Measurements from ENCODE around the gene APBB2.
A peak's percentile ranks its signal among the peaks of the same experiment; 100 is the strongest.
"Not testable (repeated sequence)": the region's sequence is repeated elsewhere in the genome, so short reads cannot be mapped to it uniquely, and the experiment has no call there.

APBB2 gene

DNA sequence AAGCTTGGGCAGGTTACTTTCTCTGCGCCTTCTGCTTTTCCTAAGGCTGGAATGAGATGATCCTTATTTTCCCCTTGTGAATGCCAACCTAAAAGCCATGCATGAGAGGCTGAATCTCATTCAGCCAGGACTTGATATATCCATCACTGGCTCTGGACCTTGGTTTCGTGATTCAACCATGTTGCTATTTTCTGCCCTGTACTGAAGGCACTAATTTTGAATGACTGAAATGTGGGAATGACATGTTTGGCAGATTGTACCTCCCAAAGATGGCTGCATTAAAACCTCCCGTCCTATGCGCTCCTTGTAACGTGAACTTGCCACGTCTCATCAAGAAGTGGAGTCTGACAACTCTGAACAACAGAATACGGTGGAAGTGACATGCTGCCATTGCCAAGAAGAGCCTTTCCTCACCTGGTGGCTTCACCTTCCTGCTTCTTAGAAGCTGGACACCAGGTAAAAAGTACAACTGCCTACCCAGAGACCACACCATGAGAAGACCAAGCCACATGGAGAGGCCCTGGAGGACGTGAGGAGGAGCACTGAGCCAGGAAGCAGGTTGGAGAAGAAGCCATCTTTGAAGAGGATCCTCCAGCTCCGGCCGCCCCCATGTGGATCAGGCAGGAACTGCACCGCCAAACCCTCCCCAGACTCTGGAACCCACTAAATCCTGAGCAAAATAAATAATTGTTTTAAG is 290.1 kb downstream of the APBB2 start:
- peak; percentile 18 for DNase-seq

DNA sequence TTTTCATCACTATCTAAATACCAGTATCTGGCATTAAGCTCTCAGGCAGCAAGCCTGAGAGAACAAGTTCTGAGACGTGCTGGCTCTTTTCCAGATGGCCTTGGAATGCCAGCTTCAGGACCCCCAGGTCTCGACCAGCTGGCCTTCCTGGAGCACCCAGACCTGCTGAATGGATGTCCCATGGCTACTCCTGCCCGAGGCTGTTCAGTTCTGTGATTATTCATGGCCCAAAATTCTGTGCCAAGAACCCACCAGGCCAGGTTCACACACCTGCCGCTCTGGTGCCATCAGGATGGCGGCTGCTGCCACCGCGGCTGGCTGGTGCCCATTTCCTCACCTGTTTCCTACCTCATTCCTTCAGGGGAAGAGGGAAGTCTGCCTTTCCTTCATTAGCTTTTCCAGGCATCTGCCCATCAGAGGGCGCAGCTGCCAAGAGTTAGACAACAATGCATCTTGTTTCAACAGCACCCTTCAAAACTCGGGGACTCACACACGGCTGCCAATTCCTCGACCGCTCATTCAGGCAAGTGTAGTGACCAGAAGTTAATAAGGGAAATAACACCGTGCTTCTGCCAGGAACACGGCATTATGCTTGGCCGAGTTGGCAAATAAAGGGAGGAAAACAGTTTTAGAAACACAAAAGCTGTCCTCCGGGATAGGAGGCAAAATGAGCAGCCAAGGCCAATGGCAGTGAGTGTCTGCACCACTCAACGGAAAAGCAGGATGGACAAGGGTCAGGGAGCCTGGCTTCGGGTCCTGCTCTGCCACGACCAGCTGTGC is 290.8 kb downstream of the APBB2 start:
- no peak for DNase-seq

DNA sequence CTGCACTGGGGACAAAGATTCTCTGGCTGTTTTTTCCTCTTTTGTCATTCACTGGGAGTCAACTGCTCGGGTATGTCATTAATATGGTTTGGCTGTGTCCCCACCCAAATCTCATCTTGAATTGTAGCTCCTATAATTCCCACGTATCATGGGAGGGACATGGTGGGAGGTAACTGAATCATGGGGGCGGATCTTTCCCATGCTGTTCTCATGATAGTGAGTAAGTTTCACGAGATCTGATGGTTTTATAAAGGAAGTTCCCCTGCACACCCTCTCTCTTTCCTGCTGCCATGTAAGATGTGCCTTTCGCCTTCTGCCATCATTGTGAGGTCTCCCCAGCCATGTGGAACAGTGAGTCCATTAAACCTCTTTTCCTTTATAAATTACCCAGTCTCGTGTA is 294.4 kb downstream of the APBB2 start:
- DNase-seq, result not testable (repeated sequence)

DNA sequence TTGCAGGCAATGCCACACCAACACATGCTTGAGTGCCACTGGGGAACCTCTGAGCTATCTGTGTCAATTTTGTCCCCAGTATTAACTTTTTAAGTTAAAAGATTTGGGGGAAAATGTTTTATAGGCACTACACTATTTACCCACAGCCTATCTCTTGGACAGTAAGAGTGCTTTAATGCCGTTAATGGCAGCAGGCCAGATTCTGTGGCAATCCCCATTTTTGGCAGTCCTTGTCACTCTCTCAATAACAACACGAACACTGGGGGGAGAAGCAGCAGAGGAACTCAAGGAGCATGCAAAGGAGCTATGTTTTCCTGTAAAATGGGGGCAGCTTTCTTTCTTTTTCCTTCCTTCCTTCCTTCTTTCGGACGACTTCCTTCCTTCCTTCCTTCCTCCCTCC is 296.0 kb downstream of the APBB2 start:
- DNase-seq, result no peak

- no peak for DNase-seq
These were observed 297.5 kb downstream of the APBB2 start for GRCh38 chr4:40916880-40917279.

DNA sequence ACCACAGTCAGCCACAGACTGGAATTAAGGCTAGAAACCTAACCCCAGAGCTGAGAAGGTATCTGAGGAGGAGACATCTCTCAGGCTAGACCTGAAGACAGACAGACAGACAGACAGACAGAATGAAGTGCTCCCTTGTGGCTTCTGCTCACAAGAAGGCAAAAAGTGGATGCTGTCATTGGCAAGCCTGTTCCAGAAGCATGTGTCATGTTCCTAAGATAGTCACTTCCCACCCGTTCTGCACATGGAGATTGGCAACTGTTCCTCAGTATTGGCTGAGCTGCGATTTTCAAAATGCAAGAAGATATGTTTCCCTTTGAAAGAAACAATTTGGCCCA is 298.2 kb downstream of the APBB2 start:
- DNase-seq, result no peak

GRCh38 chr4:40915318-40916217 is 298.8 kb downstream of the APBB2 start:
- no peak for DNase-seq

- no peak for DNase-seq
These were observed 301.7 kb downstream of the APBB2 start for GRCh38 chr4:40912460-40913184.

- DNase-seq, result no peak
These were observed 303.6 kb downstream of the APBB2 start for GRCh38 chr4:40910706-40911105.

DNA sequence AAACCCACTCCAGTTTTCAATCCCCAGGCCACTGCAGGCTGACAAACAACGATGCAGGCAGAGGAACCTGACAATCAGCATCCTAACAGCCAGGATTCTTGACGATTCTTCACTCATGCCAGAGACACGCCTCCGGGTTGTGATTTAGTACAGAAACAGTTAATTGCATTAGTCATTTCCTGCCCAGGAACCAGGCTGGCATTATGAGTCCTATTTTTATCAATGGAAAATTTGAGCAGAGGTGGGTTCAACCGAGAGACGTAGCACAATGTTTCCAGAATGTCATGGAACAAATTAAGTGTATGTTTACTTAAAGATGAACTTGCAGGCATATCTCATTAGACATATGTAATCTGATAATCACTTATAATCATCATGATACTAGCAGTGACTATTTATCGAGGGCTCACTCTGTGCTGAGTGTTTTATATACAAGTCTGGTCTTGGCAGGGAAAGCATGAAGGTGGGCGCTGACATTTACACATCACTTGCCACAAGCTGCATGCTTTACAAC is 304.9 kb downstream of the APBB2 start:
- no peak for DNase-seq

DNA sequence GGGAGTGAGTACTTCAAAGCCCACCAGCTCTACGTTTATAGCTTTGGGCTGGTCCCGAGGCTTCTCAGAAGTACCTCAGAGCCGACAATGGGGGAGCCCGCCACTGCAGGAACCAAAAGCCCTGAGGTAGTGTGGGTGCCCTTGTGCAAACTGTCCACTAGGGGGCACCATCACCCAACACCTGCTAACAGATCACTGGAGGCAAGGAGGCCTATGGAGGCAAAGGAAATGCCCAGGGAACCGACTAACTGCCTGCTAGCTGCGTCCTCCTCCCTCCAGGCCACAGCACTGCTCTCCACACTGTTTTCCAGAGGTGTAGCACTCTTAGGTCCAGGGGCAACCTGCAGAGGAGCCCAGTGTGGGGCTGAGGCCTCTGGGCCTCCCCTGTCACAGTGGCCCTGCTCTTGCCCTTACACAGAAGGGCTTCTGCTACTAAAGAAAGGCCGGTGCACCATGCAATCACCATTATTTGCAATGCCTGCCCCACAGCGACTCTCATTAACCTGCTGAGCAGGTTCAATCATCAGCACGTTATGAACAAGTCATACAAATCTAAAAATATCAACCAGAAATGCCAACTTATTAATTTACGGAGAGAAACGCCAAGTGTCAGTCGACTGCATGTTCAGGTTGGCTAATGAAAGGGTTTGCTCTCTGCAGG is 305.5 kb downstream of the APBB2 start:
- peak; percentile 25 for DNase-seq

- no peak for DNase-seq
These were observed 306.0 kb downstream of the APBB2 start for GRCh38 chr4:40908297-40908696.

- no peak for DNase-seq
These were observed 308.9 kb downstream of the APBB2 start for GRCh38 chr4:40905414-40905813.

DNA sequence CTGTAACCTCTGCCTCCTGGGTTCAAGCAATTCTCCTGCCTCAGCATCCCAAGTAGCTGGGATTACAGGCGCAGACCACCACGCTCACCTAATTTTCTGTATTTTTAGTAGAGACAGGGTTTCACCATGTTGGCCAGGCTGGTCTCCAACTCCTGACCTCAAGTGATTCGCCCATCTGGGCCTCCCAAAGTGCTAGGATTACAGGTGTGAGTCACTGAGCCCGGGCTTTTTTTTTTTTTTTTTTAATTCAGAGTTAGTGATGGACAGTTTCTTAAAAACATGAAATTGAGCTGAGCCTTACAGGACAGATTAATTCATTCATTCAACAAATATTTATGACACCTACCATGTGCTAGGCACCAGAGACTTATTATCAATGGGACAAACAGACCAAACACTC is 313.8 kb downstream of the APBB2 start:
- not testable (repeated sequence) for DNase-seq

GRCh38 chr4:40897557-40898203 is 316.7 kb downstream of the APBB2 start:
- DNase-seq, result peak; percentile 36

DNA sequence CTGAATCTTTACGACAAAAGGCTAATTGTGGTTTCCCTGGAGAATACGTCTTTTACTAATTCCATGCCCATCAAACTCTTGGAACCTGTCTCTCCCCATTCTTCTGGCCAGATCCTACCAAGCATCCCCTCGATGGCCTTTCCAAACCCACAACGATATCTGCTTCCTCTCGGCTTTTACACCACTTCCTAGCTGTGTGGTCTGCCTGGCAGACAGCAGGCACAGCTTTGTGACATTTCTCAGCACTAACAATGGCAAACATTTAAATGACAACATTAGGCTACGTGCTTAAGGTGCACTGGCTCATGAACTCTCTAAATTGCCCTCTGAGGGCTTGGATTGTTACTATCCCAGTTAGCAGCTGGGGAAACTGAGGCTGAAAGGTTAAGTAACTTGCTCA is 323.6 kb downstream of the APBB2 start:
- DNase-seq, result no peak

- no peak for DNase-seq
These were observed 324.1 kb downstream of the APBB2 start for GRCh38 chr4:40890199-40890598.

- DNase-seq, result no peak
These were observed 325.4 kb downstream of the APBB2 start for GRCh38 chr4:40888933-40889332.

DNA sequence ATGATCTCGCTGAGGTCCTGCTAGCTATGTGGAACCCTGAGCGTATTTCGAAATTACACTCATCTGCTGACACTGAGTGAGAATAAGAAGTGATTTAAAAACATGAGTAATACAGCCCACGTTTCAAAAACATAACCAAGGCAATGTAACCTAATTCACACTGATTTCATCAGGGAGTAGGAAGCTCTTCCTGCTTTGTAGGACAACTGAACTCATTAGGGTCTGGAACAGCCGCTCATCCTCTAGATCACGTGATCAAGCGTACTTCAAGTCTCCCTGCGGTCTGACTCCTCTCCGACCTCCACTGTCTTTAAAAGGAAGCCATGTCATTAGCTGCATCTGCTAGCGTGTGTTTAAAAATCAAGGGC is 326.6 kb downstream of the APBB2 start:
- no peak for DNase-seq

DNA sequence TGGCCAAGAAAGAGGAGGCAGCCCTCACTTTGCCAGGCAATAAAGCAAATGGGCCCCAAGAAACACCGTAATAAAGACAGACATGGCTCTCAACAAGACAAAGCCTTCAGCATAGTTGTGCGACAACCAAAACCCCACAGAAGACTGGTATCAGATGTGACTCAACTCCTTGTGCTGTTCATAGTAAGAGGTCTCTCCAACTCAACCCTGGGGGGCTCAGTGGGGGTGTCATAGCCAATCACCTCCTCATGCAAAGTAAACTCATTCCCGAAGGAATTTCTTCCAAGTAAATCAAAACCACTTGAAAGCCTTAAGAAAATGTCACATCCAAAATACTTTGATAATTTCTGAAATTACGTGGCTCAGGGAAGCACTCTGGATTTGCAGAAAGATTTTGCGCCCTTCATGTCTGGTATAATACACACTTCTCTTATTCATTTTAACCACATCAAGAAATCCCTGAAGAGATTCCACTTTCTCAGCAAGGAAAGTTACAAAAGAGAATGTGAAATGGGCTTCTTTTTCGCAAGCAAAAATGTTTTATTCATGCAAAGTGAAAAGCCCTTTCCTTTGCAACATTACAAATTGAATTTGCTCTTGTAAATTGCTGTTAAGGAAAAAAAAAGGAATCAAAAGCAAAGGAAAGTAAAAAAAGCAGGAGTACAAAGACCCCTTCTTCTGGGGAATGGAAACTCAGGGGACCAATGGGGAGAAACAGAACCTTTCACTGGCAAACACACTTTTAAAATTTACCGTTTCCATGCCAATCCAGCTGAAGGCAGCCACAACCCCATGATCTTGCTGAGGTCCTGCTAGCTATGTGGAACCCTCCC is 327.2 kb downstream of the APBB2 start:
- DNase-seq, result no peak

DNA sequence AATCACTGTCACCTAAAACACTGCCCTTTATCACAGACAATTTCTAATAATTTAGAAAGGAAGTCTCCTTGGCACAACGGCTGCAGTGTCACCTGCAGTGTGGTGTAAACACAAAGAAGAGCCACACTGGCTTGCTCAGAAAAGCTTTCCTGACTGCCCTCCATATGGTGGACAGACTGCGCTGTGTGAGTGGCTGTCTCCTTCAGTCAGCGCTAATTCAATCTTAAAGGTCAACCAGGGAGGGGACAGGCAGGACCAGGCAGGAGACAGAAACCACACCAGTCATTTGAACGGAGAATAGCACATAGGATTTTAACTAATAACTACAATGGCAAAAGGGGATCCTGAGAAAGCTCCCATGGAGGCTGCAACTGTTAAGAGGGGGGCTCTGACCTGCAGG is 332.5 kb downstream of the APBB2 start:
- no peak for DNase-seq
